Raji (cell line): ENCODE measurements around the gene ZMYND8.

Experiments used
- POLR2A ChIP-seq: IDR thresholded peaks from 2 replicates; pipeline ENCODE4 v1.6.1; 2011; ENCODE audit warnings: low read depth, low read length, control low read depth; ENCODE audit not compliant: insufficient read depth

Gene ZMYND8

GRCh38 chr20:47187450-47188195 lies 168.9 kb downstream of the ZMYND8 start:
- no peak for TF ChIP-seq POLR2A

GRCh38 chr20:47183367-47183766 lies 173.1 kb downstream of the ZMYND8 start:
- TF ChIP-seq POLR2A: no peak

- peak; percentile 39; the same call in 1 of the 2 replicates for TF ChIP-seq POLR2A
These were observed 175.2 kb downstream of the ZMYND8 start for GRCh38 chr20:47181056-47181862.

- no peak for TF ChIP-seq POLR2A
These were observed 177.2 kb downstream of the ZMYND8 start for GRCh38 chr20:47179267-47179666.

- TF ChIP-seq POLR2A: no peak
These were observed 177.6 kb downstream of the ZMYND8 start for GRCh38 chr20:47178851-47179250.

GRCh38 chr20:47178277-47178676 lies 178.2 kb downstream of the ZMYND8 start:
- no peak for TF ChIP-seq POLR2A

- no peak for TF ChIP-seq POLR2A
These were observed 181.0 kb downstream of the ZMYND8 start for GRCh38 chr20:47175493-47175892.

- TF ChIP-seq POLR2A: no peak
These were observed 181.8 kb downstream of the ZMYND8 start for GRCh38 chr20:47174456-47175243.

GRCh38 chr20:47173596-47174216 lies 182.8 kb downstream of the ZMYND8 start:
- no peak for TF ChIP-seq POLR2A

GRCh38 chr20:47172579-47172978 lies 183.9 kb downstream of the ZMYND8 start:
- no peak for TF ChIP-seq POLR2A

- TF ChIP-seq POLR2A: no peak
These were observed 188.7 kb downstream of the ZMYND8 start for GRCh38 chr20:47167846-47168245.

- TF ChIP-seq POLR2A: no peak
These were observed 191.1 kb downstream of the ZMYND8 start for GRCh38 chr20:47165376-47165865.

- no peak for TF ChIP-seq POLR2A
These were observed 192.4 kb downstream of the ZMYND8 start for GRCh38 chr20:47164140-47164539.

- TF ChIP-seq POLR2A: no peak
These were observed 195.1 kb downstream of the ZMYND8 start for GRCh38 chr20:47161411-47161810.

- TF ChIP-seq POLR2A: no peak
These were observed 195.5 kb downstream of the ZMYND8 start for GRCh38 chr20:47160992-47161391.

- no peak for TF ChIP-seq POLR2A
These were observed 196.3 kb downstream of the ZMYND8 start for GRCh38 chr20:47160240-47160639.
